Activated CD8-positive, alpha-beta T cell treated with anti-CD3 and anti-CD28 coated beads for 36 hours (primary cell): Measurements from ENCODE around the gene C1QBP. TPM values are rescaled to one million over a fixed set of nuclear protein-coding genes. Genes with fewer than 3 reads are reported as not detected.

ENCODE experiments used
- ATAC-seq: fragments of 200-7000 bp; cut with Tn5 transposase; one replicate; pipeline ENCODE4 v1.10.0; 2021; ENCODE audit warnings: mild to moderate bottlenecking, moderate library complexity
- CTCF ChIA-PET: fragments of 350-600 bp; sonication (Branson Sonifier 250); formaldehyde crosslinking; loops from one replicate; lab custom pipeline; 2021; ENCODE audit warnings: antibody characterized with exemption; lab: Charles Lee
- POLR2A ChIA-PET: fragments of 350-600 bp; sonication (Branson Sonifier 250); formaldehyde crosslinking; loops from one replicate; lab custom pipeline; 2021; ENCODE audit warnings: antibody characterized with exemption; lab: Charles Lee
- DNase-seq: peaks from one replicate; pipeline ENCODE4 v3.0.0-alpha.2; 2020
- H3K27ac Mint-ChIP-seq: one replicate; pipeline ENCODE4 v1.8.0; 2021; ENCODE audit warnings: mild to moderate bottlenecking, mixed read lengths
- H3K27me3 Mint-ChIP-seq: one replicate; pipeline ENCODE4 v1.8.0; 2021; ENCODE audit warnings: mixed read lengths
- H3K36me3 Mint-ChIP-seq: one replicate; pipeline ENCODE4 v1.8.0; 2021; ENCODE audit warnings: low read depth, mixed read lengths
- H3K4me1 Mint-ChIP-seq: one replicate; pipeline ENCODE4 v1.8.0; 2021; ENCODE audit warnings: low read depth, mixed read lengths
- H3K4me3 Mint-ChIP-seq: one replicate; pipeline ENCODE4 v1.8.0; 2021; ENCODE audit warnings: mild to moderate bottlenecking, moderate library complexity, mixed read lengths
- H3K9me3 Mint-ChIP-seq: one replicate; pipeline ENCODE4 v1.8.0; 2021; ENCODE audit warnings: mixed read lengths
- intact Hi-C: fragments of 100-400 bp; cut with micrococcal nuclease; formaldehyde crosslinking; loops from one replicate; pipeline ENCODE4 v1.10.0; 2022
- total RNA-seq, 2 experiments: library from RNA; stranded (reverse); gene quantifications; one replicate each; pipeline ENCODE4 v1.2.3, GENCODE V29; 2021
- TF ChIP-seq, protein P1 (sequence below): fragments of 200-600 bp; IDR thresholded peaks from one replicate; pipeline ENCODE4 v1.8.0; 2022; ENCODE audit warnings: antibody characterized with exemption, mild to moderate bottlenecking

C1QBP gene
- total RNA-seq, 2 experiments from 2014 or later = 463 to 470 TPM

DNA sequence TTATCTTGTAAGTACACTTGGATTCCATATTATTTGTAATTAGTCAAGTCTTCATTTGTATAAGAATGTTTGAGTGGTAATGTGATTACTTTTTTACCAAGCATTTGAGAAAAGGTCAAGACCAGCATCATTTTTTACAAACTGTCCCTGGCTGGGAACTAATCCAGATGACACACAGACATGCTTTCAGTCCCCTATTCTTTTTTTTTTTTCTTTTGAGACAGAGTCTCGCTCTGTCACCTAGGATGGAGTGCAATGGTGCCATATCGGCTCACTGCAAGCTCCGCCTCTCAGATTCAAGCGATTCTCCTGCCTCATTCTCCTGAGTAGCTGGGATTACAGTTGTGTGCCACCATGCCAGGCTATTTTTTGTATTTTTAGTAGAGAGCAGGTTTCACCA lies 42.5 kb upstream of the C1QBP start:
- Mint-ChIP-seq H3K9me3 (no peaks in the 10 kb centered on the region), H3K4me1 (peaks cover 40% of the 10 kb centered on the region), H3K27ac (peak overlapping the region; percentile 7), H3K4me3 (no peak overlapping the region), H3K36me3 (peaks cover 56% of the 10 kb centered on the region), H3K27me3 (no peaks in the 10 kb centered on the region)
- intact Hi-C loops = no loop called here
- DNase-seq (no peak), ATAC-seq (no peak)
- ChIA-PET POLR2A (no interaction called here), CTCF (interaction anchor here (1.6 to 1.8 kb wide), 2 partner anchors 10 to 42 kb away, joined by 5 read pairs; partner anchors contain the start of gene C1QBP)
- TF ChIP-seq, protein P1, sequence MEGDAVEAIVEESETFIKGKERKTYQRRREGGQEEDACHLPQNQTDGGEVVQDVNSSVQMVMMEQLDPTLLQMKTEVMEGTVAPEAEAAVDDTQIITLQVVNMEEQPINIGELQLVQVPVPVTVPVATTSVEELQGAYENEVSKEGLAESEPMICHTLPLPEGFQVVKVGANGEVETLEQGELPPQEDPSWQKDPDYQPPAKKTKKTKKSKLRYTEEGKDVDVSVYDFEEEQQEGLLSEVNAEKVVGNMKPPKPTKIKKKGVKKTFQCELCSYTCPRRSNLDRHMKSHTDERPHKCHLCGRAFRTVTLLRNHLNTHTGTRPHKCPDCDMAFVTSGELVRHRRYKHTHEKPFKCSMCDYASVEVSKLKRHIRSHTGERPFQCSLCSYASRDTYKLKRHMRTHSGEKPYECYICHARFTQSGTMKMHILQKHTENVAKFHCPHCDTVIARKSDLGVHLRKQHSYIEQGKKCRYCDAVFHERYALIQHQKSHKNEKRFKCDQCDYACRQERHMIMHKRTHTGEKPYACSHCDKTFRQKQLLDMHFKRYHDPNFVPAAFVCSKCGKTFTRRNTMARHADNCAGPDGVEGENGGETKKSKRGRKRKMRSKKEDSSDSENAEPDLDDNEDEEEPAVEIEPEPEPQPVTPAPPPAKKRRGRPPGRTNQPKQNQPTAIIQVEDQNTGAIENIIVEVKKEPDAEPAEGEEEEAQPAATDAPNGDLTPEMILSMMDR = no peak

DNA sequence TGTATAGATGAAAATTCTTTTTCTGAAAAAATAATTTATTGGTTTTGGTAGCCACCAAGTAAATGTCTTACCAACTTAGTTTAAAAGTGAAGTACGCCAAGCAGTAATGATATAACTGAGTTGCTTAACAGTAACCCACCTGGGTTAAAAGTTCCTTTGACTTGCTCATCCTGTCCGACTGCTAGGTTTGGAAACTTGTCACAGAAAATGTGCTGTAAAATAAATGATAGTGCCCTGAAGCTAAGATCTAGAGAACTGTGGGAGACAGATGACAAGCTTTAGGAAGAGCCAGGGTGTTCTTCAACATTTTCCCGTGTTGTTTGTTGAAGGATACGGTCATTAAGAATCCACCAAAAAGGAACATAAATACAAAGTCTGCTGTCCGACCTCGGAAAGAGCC lies 42.0 kb upstream of the C1QBP start:
- ATAC-seq = no peak
- ChIA-PET POLR2A (no interaction called here), CTCF (interaction anchor here (1.6 to 1.8 kb wide), 2 partner anchors 10 to 42 kb away, joined by 5 read pairs; partner anchors contain the start of gene C1QBP)
- no peaks in the 10 kb centered on the region for H3K9me3 Mint-ChIP-seq
- intact Hi-C loops = no loop called here
- H3K4me3 Mint-ChIP-seq = no peak overlapping the region
- no peak for DNase-seq
- H3K36me3 Mint-ChIP-seq = peaks cover 56% of the 10 kb centered on the region
- no peaks in the 10 kb centered on the region for H3K27me3 Mint-ChIP-seq
- peak overlapping the region; percentile 7 for H3K27ac Mint-ChIP-seq
- peaks cover 40% of the 10 kb centered on the region for H3K4me1 Mint-ChIP-seq
- TF ChIP-seq, protein P1 = no peak

GRCh38 chr17:5478992-5479391 lies 40.0 kb upstream of the C1QBP start:
- intact Hi-C loops = no loop called here
- CTCF ChIA-PET = interaction anchor here (2.6 kb wide), 1 partner anchor 40 kb away, joined by 9 read pairs; the partner anchor contains the start of gene C1QBP
- POLR2A ChIA-PET = interaction anchor here (1.4 to 1.9 kb wide), 2 partner anchors 10 to 11 kb away, joined by 3 to 10 read pairs; partner anchors contain the start of gene DHX33
- no peak for ATAC-seq
- Mint-ChIP-seq H3K27me3 (no peaks in the 10 kb centered on the region), H3K4me3 (no peak overlapping the region), H3K4me1 (peaks cover 30% of the 10 kb centered on the region), H3K9me3 (no peaks in the 10 kb centered on the region), H3K36me3 (peaks cover 51% of the 10 kb centered on the region), H3K27ac (no peak overlapping the region)
- TF ChIP-seq, protein P1 = no peak
- no peak for DNase-seq

- ChIA-PET CTCF (interaction anchor here (1.6 kb wide), 1 partner anchor 11 kb away, joined by 7 read pairs; no protein-coding TSS in a partner anchor), POLR2A (interaction anchor here (0.7 to 1.3 kb wide), 3 partner anchors 11 to 145 kb away, joined by 3 read pairs; no protein-coding TSS in a partner anchor)
- no peaks in the 10 kb centered on the region for H3K9me3 Mint-ChIP-seq
- TF ChIP-seq, protein P1 = no peak
- no peak for ATAC-seq
- H3K27me3 Mint-ChIP-seq = no peaks in the 10 kb centered on the region
- intact Hi-C loops = no loop called here
- no peak overlapping the region for H3K4me3 Mint-ChIP-seq
- H3K27ac Mint-ChIP-seq = no peak overlapping the region
- DNase-seq = no peak
- peaks cover 23% of the 10 kb centered on the region for H3K36me3 Mint-ChIP-seq
- H3K4me1 Mint-ChIP-seq = peaks cover 12% of the 10 kb centered on the region
Observed at GRCh38 chr17:5473906-5474305, 35.0 kb upstream of the C1QBP start.

DNA sequence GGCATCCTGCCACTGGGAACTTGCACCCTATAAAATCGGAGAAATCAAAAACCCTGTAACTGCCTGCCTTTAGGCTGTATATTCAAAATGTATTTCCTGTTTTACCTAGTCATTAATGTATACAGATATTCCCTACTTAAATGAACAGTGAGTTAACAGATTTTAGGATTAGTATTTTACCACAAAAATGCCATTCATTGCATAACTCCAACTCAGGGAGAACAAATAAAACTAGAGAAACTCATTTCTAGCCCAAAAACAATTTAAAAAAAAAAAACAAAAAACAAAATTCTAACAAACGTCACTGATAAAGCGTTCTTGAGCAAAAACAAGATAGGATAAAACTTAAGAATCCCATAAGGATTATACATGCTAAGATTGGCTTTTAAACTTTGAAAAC lies 33.6 kb upstream of the C1QBP start:
- TF ChIP-seq, protein P1 = no peak
- ChIA-PET POLR2A (no interaction called here), CTCF (no interaction called here)
- Mint-ChIP-seq H3K9me3 (no peaks in the 10 kb centered on the region), H3K36me3 (peaks cover 18% of the 10 kb centered on the region), H3K27ac (no peak overlapping the region), H3K4me3 (no peak overlapping the region), H3K27me3 (no peaks in the 10 kb centered on the region), H3K4me1 (peaks cover 16% of the 10 kb centered on the region)
- DNase-seq = no peak
- ATAC-seq = no peak
- intact Hi-C loops = no loop called here
